GM12875 (cell line): ENCODE results near the gene HMCN1.

ENCODE experiments used
- H3K4me3 ChIP-seq: one replicate; pipeline ENCODE4 v1.5.1; 2011; ENCODE audit warnings: low read depth, low read length, control low read depth
- CTCF ChIP-seq: IDR thresholded peaks from 2 replicates; pipeline ENCODE4 v1.5.1; 2011; ENCODE audit warnings: low read depth, mild to moderate bottlenecking, control low read depth, inconsistent platforms, low read length, moderate library complexity, borderline replicate concordance; ENCODE audit not compliant: insufficient read depth

HMCN1 gene

GRCh38 chr1:186234976-186235686 is 500.9 kb downstream of the HMCN1 start:
- no peak overlapping the region for H3K4me3 ChIP-seq
- TF ChIP-seq CTCF: no peak

- H3K4me3 ChIP-seq: no peak overlapping the region
- no peak for TF ChIP-seq CTCF
Measured at GRCh38 chr1:186235696-186236095, 501.5 kb downstream of the HMCN1 start.

- TF ChIP-seq CTCF: no peak
- no peak overlapping the region for H3K4me3 ChIP-seq
Measured at GRCh38 chr1:186236921-186237320, 502.7 kb downstream of the HMCN1 start.

GRCh38 chr1:186239171-186239570 is 505.0 kb downstream of the HMCN1 start:
- H3K4me3 ChIP-seq: no peak overlapping the region
- no peak for TF ChIP-seq CTCF

- no peak for TF ChIP-seq CTCF
Measured at GRCh38 chr1:186240436-186240835, 506.2 kb downstream of the HMCN1 start.

More at GRCh38 chr1:186240436-186240835, 506.2 kb downstream of the HMCN1 start:
- no peak overlapping the region for H3K4me3 ChIP-seq
